Measurements from ENCODE around the gene HNRNPH1.
"Not testable (repeated sequence)": the region's sequence is repeated elsewhere in the genome, so short reads cannot be mapped to it uniquely, and the experiment has no call there.

The HNRNPH1 gene

GRCh38 chr5:179641745-179642144 lies 18.3 kb upstream of the HNRNPH1 start:
- H3K4me3 ChIP-seq (ENCODE audit: control insufficient read depth, low read depth, low read length); DNase-seq (ENCODE audit: low read depth): not testable (repeated sequence)

- DNase-seq (ENCODE audit: low read depth); H3K4me3 ChIP-seq (ENCODE audit: control insufficient read depth, low read depth, low read length): not testable (repeated sequence)
Observed at GRCh38 chr5:179639296-179639695, 15.8 kb upstream of the HNRNPH1 start.

- not testable (repeated sequence) for H3K4me3 ChIP-seq (ENCODE audit: control insufficient read depth, low read depth, low read length); DNase-seq (ENCODE audit: low read depth)
Observed at GRCh38 chr5:179634370-179635172, 11.1 kb upstream of the HNRNPH1 start.

- not testable (repeated sequence) for DNase-seq (ENCODE audit: low read depth)
- peak overlapping the region; percentile 37 for H3K4me3 ChIP-seq (ENCODE audit: control insufficient read depth, low read depth, low read length)
Observed at GRCh38 chr5:179633501-179634369, 10.3 kb upstream of the HNRNPH1 start.

- H3K4me3 ChIP-seq (ENCODE audit: control insufficient read depth, low read depth, low read length): no peak overlapping the region
- TF ChIP-seq, protein P1, sequence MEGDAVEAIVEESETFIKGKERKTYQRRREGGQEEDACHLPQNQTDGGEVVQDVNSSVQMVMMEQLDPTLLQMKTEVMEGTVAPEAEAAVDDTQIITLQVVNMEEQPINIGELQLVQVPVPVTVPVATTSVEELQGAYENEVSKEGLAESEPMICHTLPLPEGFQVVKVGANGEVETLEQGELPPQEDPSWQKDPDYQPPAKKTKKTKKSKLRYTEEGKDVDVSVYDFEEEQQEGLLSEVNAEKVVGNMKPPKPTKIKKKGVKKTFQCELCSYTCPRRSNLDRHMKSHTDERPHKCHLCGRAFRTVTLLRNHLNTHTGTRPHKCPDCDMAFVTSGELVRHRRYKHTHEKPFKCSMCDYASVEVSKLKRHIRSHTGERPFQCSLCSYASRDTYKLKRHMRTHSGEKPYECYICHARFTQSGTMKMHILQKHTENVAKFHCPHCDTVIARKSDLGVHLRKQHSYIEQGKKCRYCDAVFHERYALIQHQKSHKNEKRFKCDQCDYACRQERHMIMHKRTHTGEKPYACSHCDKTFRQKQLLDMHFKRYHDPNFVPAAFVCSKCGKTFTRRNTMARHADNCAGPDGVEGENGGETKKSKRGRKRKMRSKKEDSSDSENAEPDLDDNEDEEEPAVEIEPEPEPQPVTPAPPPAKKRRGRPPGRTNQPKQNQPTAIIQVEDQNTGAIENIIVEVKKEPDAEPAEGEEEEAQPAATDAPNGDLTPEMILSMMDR (conservative IDR thresholded peaks at IDR 0.05; ENCODE audit: control insufficient read depth, insufficient read depth, low read depth, low read length): no peak
- no peak for DNase-seq (ENCODE audit: low read depth)
Observed at GRCh38 chr5:179624841-179625271, 1.4 kb upstream of the HNRNPH1 start.

GRCh38 chr5:179623906-179624741 lies 653 bp upstream of the HNRNPH1 start:
- peak overlapping the region; percentile 65 for H3K4me3 ChIP-seq (ENCODE audit: control insufficient read depth, low read depth, low read length)
- TF ChIP-seq, protein P1 (conservative IDR thresholded peaks at IDR 0.05; ENCODE audit: control insufficient read depth, insufficient read depth, low read depth, low read length): no peak
- peak; percentile 93 for DNase-seq (ENCODE audit: low read depth)

DNA sequence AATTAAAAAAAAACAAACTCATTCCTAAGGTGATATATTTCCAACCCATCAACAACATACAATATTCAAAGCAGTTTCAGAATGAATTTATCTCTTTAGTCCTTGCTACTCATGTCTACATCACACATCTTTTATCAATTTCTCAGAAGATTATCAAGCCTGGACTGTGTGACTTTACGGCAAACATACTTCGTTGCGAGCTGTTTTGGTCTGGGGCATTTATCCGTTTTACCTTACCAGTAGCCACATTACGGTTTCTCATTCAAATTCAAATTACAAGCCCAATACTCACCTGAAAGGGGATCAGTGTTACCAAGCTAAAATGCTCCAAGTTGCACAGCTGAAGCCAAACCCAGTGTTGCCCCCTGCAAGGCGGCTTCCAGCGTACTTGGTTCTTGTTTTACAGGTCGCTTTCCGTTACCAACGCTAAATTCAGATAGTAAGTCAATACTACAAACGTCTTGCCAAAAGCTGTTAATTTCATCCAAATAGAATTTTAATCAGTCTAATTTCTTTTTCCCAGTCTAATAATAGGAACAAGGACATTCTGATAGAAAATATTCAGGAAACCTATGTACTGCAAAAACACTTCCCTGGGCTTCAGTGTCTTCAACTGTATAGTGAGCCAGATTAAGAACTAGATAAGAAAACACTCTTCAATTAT lies 1.8 kb downstream of the HNRNPH1 start:
- peak overlapping the region; percentile 65 for H3K4me3 ChIP-seq (ENCODE audit: control insufficient read depth, low read depth, low read length)
- TF ChIP-seq, protein P1 (conservative IDR thresholded peaks at IDR 0.05; ENCODE audit: control insufficient read depth, insufficient read depth, low read depth, low read length): no peak
- no peak for DNase-seq (ENCODE audit: low read depth)

- H3K4me3 ChIP-seq (ENCODE audit: control insufficient read depth, low read depth, low read length): peak overlapping the region; percentile 65
- no peak for DNase-seq (ENCODE audit: low read depth)
- TF ChIP-seq, protein P1 (conservative IDR thresholded peaks at IDR 0.05; ENCODE audit: control insufficient read depth, insufficient read depth, low read depth, low read length): no peak
Observed at GRCh38 chr5:179620703-179621350, 2.6 kb downstream of the HNRNPH1 start.

Data from fibroblast of mammary gland (primary cell).